ENCODE measurements around the gene MOB1A.
"Not testable (repeated sequence)": the region's sequence is repeated elsewhere in the genome, so short reads cannot be mapped to it uniquely, and the experiment has no call there.

Gene MOB1A

GRCh38 chr2:74178211-74179062 is at the start of gene MOB1A:
MOB1A (minus strand) TSS chr2:74178879; CDS start chr2:74178674, 205 bp downstream.
- peak; percentile 58 to 97 (median 92) for DNase-seq

GRCh38 chr2:74227646-74228045 is 49.0 kb upstream of the MOB1A start:
- no peak for DNase-seq

GRCh38 chr2:74226648-74227213 is 48.1 kb upstream of the MOB1A start:
- peak in 1 of 14 donors; percentile 79 for DNase-seq

- no peak for DNase-seq
Observed at GRCh38 chr2:74225698-74226459, 47.2 kb upstream of the MOB1A start.

- DNase-seq: no peak
Observed at GRCh38 chr2:74223941-74224770, 45.5 kb upstream of the MOB1A start.

GRCh38 chr2:74222300-74222650 is 43.6 kb upstream of the MOB1A start:
- DNase-seq: no peak

- no peak for DNase-seq
Observed at GRCh38 chr2:74221604-74222299, 43.1 kb upstream of the MOB1A start.

GRCh38 chr2:74221091-74221490 is 42.4 kb upstream of the MOB1A start:
- DNase-seq: no peak

GRCh38 chr2:74219846-74220486 is 41.3 kb upstream of the MOB1A start:
- DNase-seq: no peak

GRCh38 chr2:74216642-74217041 is 38.0 kb upstream of the MOB1A start:
- no peak for DNase-seq

GRCh38 chr2:74215771-74216170 is 37.1 kb upstream of the MOB1A start:
- not testable (repeated sequence) for DNase-seq

GRCh38 chr2:74212702-74213410 is 34.2 kb upstream of the MOB1A start:
- DNase-seq: no peak

- no peak for DNase-seq
Observed at GRCh38 chr2:74206180-74206688, 27.6 kb upstream of the MOB1A start.

GRCh38 chr2:74205596-74205995 is 26.9 kb upstream of the MOB1A start:
- DNase-seq: no peak

- no peak for DNase-seq
Observed at GRCh38 chr2:74205113-74205512, 26.4 kb upstream of the MOB1A start.

- DNase-seq: no peak
Observed at GRCh38 chr2:74204436-74204835, 25.8 kb upstream of the MOB1A start.

- no peak for DNase-seq
Observed at GRCh38 chr2:74201596-74201995, 22.9 kb upstream of the MOB1A start.

GRCh38 chr2:74201196-74201595 is 22.5 kb upstream of the MOB1A start:
- DNase-seq: no peak

GRCh38 chr2:74199871-74200305 is 21.2 kb upstream of the MOB1A start:
- no peak for DNase-seq

GRCh38 chr2:74199275-74199701 is 20.6 kb upstream of the MOB1A start:
- no peak for DNase-seq
